ENCODE results near the gene GPR39.

The GPR39 gene

DNA sequence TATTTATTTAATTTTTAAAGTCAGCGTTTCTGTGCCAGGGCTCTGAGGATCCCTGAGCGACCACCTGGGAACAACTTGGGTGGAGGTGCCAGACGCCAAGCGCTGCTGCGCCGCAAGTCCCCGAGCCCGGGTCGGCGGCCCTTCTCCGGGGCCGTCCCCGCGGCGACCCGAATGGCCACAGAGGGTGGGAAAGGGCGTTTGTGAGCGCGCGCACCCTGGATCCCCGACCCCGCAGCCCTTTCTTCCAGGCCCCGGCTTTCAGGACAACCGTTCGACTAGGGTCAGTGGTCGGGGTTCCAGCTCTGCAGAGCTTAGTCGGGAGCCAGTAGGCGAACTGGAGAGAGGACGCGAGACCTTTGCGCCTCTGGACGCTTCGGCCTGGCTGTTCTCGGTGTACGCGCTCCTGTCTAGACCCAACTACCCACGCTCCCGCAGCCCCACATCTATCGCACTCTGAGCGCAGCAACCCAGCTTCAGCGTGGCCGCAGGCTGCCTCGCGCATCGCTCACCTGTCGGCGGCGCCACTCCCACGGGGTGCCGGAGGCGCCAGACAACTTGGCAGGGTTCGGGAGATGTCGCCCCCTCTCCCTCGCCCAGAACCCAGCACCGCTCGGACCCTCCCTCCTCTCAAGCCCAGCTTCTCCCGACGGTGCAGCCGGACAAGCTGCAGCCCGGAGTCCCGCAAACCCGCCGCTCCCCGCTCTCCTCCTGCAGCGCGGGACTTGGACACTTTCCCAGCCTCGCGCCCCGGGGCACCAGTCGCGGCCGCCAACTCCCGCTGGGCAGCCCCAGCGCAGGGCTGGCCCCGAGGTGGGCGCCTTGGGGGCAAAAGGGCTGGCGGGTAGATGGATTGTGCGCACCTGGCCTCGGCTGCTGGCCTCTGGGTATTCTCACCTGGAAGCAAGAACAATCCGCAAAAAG is 252.6 kb downstream of the GPR39 start:
- H3K27me3 Mint-ChIP-seq, result peaks cover 16 to 21% of the 10 kb centered on the region in 2 donors
- no peaks in the 10 kb centered on the region for H3K36me3 Mint-ChIP-seq (ENCODE audit: insufficient read depth)
- no peaks in the 10 kb centered on the region for H3K4me1 Mint-ChIP-seq (ENCODE audit: low read depth in 2 of 2)
- DNase-seq (no peak), ATAC-seq (replicated peaks) (no peak)
- no peak overlapping the region for H3K27ac Mint-ChIP-seq
- H3K9me3 Mint-ChIP-seq, result peaks cover 0 to 7% of the 10 kb centered on the region in 2 donors
- H3K4me3 Mint-ChIP-seq, result no peak overlapping the region

DNA sequence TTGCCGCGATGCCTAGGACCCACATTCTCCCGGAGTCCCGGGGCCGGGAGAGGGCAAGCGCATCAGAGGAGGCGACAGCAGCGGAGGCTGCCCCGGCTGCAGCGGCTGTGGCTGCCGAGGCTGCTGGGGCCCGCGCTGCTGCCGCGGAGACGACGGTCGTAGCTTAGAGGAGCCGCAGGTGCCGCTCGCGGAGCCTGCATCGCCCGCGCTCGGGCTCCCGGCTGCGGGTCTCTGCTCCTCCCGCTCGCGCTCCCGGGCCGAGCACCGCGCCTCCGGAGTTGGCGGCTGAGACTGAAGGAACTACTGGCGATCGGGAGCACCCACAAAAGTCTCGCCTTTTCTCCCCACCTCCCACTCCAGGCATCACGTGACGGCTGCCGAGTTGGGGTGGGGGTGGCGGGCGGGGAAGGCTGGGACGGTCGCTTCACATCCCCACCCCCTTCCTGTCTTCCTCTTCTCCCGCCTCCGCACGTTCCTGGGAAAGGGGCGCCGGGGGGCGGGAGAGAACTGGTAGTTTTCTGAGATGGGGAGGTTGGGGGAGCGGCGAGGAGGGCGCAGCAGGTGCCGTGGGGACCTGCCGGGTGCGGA is 253.4 kb downstream of the GPR39 start, which contains the start of gene LYPD1:
LYPD1 (minus strand) TSS at position 298 of the 588 bp plus-strand sequence; CDS start at position 25, 273 bp downstream.
- Mint-ChIP-seq H3K36me3 (ENCODE audit: insufficient read depth) (no peaks in the 10 kb centered on the region), H3K27me3 (peaks cover 16 to 22% of the 10 kb centered on the region in 2 donors), H3K4me1 (ENCODE audit: low read depth in 2 of 2) (no peaks in the 10 kb centered on the region), H3K9me3 (peaks cover 0 to 7% of the 10 kb centered on the region in 2 donors), H3K4me3 (peak within 1 kb of the TSS in 1 of 2 donors; percentile 55), H3K27ac (no peak within 1 kb of the TSS)
- no peak for DNase-seq
- no peak for ATAC-seq (replicated peaks)

DNA sequence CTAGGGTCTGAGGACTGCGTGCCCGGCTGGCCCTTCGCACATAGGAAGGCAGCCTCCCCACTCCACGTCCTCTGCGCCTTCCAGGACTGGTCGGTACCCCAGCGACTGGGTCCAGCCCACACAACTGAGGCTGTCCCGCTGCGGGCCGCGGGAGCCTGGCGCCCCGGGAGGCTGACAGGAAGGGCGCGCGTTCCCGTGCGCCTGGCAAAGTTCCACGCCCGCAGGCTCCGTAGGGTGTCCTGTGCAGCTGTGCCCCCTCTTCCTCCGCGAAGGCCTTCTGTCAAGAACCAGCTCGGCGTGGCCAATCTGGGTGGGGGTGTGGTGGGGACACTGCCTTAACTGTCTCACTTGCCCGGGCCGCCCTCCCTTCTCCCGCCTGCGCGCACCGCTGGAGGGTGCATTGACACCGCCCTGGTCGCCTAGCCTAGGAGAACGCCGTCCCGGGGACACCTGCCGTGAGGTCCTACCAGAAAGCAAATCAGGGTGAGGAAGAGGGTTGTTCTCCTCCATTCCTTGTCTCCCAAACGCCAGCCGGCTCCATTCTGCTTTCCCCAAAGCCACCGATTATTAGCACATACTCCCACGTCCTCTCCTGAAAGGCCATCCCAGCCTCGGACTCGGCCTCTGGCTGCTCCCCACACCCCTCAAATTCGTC is 254.0 kb downstream of the GPR39 start:
- Mint-ChIP-seq H3K4me1 (ENCODE audit: low read depth in 2 of 2) (no peaks in the 10 kb centered on the region), H3K4me3 (peak overlapping the region in 1 of 2 donors; percentile 55), H3K36me3 (ENCODE audit: insufficient read depth) (no peaks in the 10 kb centered on the region), H3K27ac (no peak overlapping the region), H3K9me3 (peaks cover 3 to 7% of the 10 kb centered on the region in 2 donors), H3K27me3 (peaks cover 16 to 27% of the 10 kb centered on the region in 2 donors)
- no peak for DNase-seq
- no peak for ATAC-seq (replicated peaks)

DNA sequence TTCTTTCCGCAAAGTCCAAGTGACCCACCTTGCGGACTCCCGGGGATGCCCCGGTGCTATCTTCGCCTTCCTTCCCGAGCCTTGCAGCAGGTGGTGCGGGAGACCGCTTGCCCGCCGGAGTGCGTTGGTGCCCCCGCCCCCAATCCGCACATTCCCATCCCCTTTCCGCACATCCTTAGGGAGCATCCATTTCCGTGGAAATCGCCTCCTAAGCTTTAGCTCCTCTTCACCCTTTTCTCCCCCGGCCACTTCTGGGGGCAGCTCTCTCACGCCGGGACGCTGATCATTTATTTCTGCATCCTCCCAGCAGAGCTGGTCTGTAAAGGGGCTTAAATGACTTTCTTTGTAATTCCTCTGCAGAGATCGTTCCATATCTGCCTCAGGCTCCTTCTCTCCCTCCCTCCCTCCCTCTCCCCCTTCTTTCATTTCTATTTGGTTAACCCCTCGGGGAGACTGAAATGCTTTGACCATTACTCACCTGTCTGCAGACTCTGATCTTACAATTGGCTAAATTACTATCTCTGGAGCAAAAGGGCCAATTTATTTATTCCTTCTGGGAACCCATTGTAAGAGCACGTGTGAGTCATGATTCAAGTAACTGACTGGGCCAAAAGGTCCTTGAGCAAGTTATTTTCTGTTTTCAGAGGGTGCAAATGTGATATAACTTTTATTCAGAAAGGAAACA is 254.7 kb downstream of the GPR39 start:
- H3K4me1 Mint-ChIP-seq (ENCODE audit: low read depth in 2 of 2), result no peaks in the 10 kb centered on the region
- DNase-seq (no peak), ATAC-seq (replicated peaks) (no peak)
- H3K4me3 Mint-ChIP-seq, result peak overlapping the region in 1 of 2 donors; percentile 55
- H3K9me3 Mint-ChIP-seq, result peaks cover 3 to 7% of the 10 kb centered on the region in 2 donors
- H3K27me3 Mint-ChIP-seq, result peaks cover 16 to 27% of the 10 kb centered on the region in 2 donors
- H3K27ac Mint-ChIP-seq, result no peak overlapping the region
- no peaks in the 10 kb centered on the region for H3K36me3 Mint-ChIP-seq (ENCODE audit: insufficient read depth)

DNA sequence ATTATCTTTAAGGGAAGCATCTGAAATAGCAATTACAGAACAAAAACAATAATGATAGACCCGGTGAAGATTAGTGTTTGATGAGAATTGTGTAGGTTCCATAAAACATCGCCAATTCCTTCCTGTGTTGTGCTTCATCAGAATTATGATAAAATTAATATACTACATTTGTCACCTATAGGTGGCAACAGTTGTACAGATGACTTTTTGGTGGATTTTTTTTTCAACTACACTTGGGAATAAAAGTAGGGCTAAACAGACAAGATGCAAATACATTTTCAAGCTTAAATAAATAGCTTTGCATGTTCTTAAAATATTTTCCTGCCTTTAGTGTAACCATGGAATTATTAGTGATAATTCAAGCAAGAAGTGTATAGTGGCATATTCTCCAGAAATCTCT is 260.4 kb downstream of the GPR39 start:
- Mint-ChIP-seq H3K9me3 (peaks cover 0 to 9% of the 10 kb centered on the region in 2 donors), H3K27me3 (peaks cover 0 to 6% of the 10 kb centered on the region in 2 donors), H3K27ac (no peak overlapping the region), H3K36me3 (ENCODE audit: insufficient read depth) (no peaks in the 10 kb centered on the region), H3K4me1 (ENCODE audit: low read depth in 2 of 2) (no peaks in the 10 kb centered on the region), H3K4me3 (no peak overlapping the region)
- no peak for ATAC-seq (replicated peaks)
- no peak for DNase-seq

DNA sequence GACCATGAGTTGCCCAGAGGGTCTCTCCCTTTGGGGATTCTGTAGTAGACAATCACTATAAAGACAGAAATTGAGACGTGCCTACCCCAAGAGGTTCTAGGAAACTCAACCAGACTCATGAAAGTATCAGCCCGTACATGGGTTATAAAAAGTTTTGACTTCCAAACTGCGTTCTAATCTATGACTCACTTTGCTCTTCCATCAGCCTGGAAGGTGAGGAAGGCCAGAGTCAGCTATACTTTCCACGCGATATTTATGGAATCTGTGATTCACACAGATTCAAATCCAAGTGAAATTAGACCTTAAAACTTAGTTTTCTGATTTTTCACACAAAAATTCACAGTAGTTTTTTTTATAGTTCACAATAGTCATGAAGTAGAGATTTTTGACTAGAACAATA is 261.1 kb downstream of the GPR39 start:
- H3K36me3 Mint-ChIP-seq (ENCODE audit: insufficient read depth), result no peaks in the 10 kb centered on the region
- ATAC-seq (replicated peaks) (no peak), DNase-seq (no peak)
- peaks cover 0 to 9% of the 10 kb centered on the region in 2 donors for H3K9me3 Mint-ChIP-seq
- H3K27me3 Mint-ChIP-seq, result peaks cover 0 to 6% of the 10 kb centered on the region in 2 donors
- no peaks in the 10 kb centered on the region for H3K4me1 Mint-ChIP-seq (ENCODE audit: low read depth in 2 of 2)
- H3K27ac Mint-ChIP-seq, result no peak overlapping the region
- no peak overlapping the region for H3K4me3 Mint-ChIP-seq

DNA sequence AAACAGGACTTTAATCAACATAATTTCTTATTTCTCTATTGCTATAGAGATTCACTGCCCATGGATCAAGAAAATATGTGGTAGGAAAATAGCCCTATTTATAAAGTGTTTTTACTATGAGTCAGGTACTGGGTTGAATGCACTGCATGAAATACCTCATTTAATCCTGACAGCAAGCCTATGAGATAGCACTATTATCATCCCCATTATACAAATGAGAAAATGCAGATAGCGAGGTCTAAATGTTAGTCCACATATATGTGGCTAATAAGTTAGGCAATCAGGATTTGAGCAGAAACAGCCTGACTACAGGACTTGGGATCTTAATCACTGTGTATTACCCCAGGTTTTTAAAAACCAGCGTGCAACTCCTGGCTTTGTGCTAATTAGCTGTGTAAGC is 261.9 kb downstream of the GPR39 start:
- DNase-seq, result no peak
- H3K27ac Mint-ChIP-seq, result no peak overlapping the region
- no peaks in the 10 kb centered on the region for H3K36me3 Mint-ChIP-seq (ENCODE audit: insufficient read depth)
- H3K4me1 Mint-ChIP-seq (ENCODE audit: low read depth in 2 of 2), result no peaks in the 10 kb centered on the region
- peaks cover 0 to 6% of the 10 kb centered on the region in 2 donors for H3K27me3 Mint-ChIP-seq
- peaks cover 0 to 10% of the 10 kb centered on the region in 2 donors for H3K9me3 Mint-ChIP-seq
- no peak for ATAC-seq (replicated peaks)
- H3K4me3 Mint-ChIP-seq, result no peak overlapping the region

DNA sequence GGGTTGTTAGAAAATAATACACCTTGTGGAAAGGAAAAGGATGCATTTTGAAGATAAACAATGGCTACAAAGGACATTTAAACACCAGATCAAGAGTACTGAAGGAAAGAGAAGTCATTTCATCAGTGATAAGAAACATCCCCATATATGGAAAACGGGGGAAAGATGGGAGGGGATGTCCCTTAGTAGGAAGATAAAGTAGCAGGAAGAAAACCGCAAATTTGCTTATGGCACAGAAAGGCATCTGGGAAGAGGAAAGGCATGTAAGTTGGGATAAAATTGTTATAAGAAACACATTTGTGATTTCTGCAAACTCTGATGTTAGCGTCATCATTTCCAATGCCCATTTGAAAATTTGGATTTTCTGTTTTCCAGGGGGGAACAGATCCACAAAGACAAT is 263.9 kb downstream of the GPR39 start:
- Mint-ChIP-seq H3K36me3 (ENCODE audit: insufficient read depth) (no peaks in the 10 kb centered on the region), H3K4me3 (no peak overlapping the region), H3K27ac (no peak overlapping the region), H3K27me3 (no peaks in the 10 kb centered on the region), H3K9me3 (peaks cover 2 to 7% of the 10 kb centered on the region in 2 donors), H3K4me1 (ENCODE audit: low read depth in 2 of 2) (no peaks in the 10 kb centered on the region)
- no peak for ATAC-seq (replicated peaks)
- DNase-seq, result no peak

DNA sequence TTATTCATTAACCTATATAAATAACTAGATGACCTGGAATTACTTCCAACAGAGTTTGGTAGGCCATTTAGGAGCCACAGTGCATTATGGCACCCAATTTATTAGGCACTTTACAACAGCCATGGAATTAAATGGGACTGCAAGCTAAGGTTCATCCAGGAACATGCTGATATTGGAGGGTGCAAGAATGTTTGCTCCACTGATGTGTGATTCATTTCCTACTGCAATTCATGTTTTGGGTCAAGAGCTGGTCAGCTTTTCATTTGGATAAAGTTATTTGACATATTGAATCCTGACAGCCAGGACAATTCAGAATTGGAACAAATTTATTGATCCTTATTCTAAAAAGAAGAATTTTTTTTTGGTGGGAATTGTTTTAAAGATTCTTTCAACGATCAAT is 265.2 kb downstream of the GPR39 start:
- ATAC-seq (replicated peaks) (no peak), DNase-seq (no peak)
- Mint-ChIP-seq H3K4me3 (no peak overlapping the region), H3K27me3 (no peaks in the 10 kb centered on the region), H3K4me1 (ENCODE audit: low read depth in 2 of 2) (no peaks in the 10 kb centered on the region), H3K36me3 (ENCODE audit: insufficient read depth) (no peaks in the 10 kb centered on the region), H3K27ac (no peak overlapping the region), H3K9me3 (peaks cover 7 to 12% of the 10 kb centered on the region in 2 donors)

DNA sequence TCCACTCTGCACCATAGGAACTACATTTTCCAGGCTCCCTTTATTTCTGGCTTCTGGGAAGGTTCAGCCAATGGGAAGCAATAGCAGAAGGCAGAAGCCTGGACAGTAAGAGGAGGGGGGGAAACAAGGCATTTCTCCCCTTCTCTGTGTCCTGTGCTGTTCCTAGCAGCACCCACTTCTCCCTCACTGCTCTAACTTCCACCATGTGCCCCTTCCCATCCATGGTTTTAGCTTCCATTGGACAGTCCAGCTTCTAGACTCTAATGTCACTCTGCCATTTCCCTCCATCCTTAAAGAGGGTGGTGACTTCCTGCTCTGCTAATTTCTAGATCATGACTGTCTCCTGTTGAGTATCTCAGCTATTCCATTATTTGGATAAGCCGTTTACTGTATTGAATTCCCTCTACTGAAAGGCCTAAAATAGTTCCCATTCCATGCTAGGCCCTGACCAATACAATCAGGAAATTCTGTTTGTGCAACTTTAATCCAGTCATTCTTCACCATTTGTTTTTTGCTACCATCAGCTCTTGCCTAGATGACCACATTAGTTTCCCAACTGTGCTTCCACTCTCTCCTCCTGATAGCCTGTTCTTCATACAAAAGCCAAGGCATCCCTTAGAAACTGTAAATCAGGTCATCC is 274.2 kb downstream of the GPR39 start:
- H3K4me1 Mint-ChIP-seq (ENCODE audit: low read depth in 2 of 2), result no peaks in the 10 kb centered on the region
- DNase-seq (no peak), ATAC-seq (replicated peaks) (no peak)
- H3K9me3 Mint-ChIP-seq, result peaks cover 20 to 38% of the 10 kb centered on the region in 2 donors
- no peak overlapping the region for H3K4me3 Mint-ChIP-seq
- H3K36me3 Mint-ChIP-seq (ENCODE audit: insufficient read depth), result no peaks in the 10 kb centered on the region
- H3K27ac Mint-ChIP-seq, result no peak overlapping the region
- no peaks in the 10 kb centered on the region for H3K27me3 Mint-ChIP-seq

DNA sequence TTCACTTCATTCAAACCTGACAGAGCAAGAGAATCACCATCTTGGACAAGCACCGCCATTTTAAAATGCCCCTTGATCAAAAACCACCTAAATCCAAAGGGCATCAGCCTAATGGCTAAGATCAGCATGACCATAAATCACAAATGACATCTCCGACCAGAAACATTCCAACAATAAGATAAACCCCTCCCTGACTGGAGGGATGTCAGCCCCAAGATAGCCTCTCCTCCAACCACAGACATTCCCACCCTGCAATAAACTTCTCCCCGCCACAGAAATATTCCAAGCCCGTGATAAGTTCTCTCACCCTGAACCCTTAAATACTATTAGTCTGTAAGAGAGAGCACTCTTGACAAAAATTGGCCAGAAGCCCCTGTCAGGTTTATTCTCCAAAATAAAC is 275.0 kb downstream of the GPR39 start:
- H3K9me3 Mint-ChIP-seq, result peaks cover 20 to 30% of the 10 kb centered on the region in 2 donors
- no peaks in the 10 kb centered on the region for H3K4me1 Mint-ChIP-seq (ENCODE audit: low read depth in 2 of 2)
- DNase-seq (no peak), ATAC-seq (replicated peaks) (no peak)
- H3K27ac Mint-ChIP-seq, result no peak overlapping the region
- no peaks in the 10 kb centered on the region for H3K36me3 Mint-ChIP-seq (ENCODE audit: insufficient read depth)
- no peaks in the 10 kb centered on the region for H3K27me3 Mint-ChIP-seq
- no peak overlapping the region for H3K4me3 Mint-ChIP-seq

DNA sequence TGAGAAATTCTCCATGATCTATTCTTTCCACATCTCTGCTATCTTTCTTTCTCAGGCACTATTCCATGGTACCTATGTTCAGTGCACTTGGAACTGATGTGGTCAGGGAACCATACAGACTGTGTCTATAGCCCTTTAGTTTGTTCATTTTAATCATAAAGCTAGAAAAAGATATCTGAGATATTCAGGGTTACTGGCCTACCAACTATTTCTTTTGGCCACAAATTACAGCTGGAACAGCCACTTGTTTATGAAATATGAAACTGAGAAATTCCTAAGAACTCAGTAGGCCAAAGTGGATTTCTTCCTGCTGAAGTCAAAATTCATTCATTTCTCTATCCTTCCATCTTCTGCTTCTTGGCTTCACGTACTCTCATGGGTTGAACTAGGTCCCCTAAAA is 276.2 kb downstream of the GPR39 start:
- H3K9me3 Mint-ChIP-seq, result peaks cover 20 to 30% of the 10 kb centered on the region in 2 donors
- ATAC-seq (replicated peaks) (no peak), DNase-seq (no peak)
- H3K27me3 Mint-ChIP-seq, result no peaks in the 10 kb centered on the region
- no peak overlapping the region for H3K27ac Mint-ChIP-seq
- no peak overlapping the region for H3K4me3 Mint-ChIP-seq
- H3K4me1 Mint-ChIP-seq (ENCODE audit: low read depth in 2 of 2), result no peaks in the 10 kb centered on the region
- H3K36me3 Mint-ChIP-seq (ENCODE audit: insufficient read depth), result no peaks in the 10 kb centered on the region
